ENCODE measurements around the gene PIP5K1C. TPM values are rescaled to one million over a fixed set of nuclear protein-coding genes. Genes with fewer than 3 reads are reported as not detected.
A peak's percentile ranks its signal among the peaks of the same experiment; 100 is the strongest.

Gene PIP5K1C
- total RNA-seq, 1 experiment from 2014 or later = 34.0 TPM

DNA sequence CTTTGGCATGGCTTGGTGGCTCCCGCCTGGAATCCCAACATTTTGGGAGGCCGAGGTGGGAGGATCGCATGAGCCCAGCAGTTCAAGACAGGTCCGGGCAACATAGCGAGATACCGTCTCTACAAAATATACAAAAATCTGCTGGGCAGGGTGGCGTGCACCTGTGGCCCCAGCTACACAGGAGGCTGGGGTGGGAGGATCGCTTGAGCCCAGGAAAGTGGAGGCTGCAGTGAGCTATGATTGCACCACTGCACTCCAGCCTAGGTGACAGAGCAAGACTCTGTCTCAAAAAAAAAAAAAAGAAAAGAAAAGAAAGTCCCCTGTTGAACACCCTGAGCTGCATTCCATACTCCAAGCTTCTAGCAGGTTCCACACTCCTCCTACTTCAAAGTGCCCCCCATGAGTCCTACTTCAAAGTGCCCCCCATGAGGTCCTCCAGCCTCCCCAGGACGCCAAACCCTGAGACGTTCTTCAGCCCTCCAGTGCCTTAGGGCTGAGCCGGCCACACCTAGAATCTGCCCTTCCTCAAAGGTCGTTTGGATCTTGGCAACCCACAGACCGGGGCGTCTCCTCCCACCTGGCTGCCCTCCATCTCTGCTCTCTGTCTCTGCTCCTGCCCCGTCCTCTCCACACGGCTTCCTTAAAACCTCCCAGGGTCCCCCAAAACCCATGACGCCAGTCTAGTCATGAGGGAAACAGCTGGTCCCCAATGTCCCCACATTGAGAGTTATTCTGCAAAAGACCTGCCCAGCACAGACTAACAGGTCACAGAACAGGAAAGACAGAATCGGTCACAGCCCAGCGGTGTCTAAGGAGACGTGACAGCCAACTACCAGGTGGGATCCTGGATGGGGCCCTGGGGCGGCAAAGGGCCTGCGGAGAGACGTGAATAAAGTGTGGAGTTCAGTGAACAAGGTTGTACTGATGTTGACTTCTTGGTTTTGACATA is 12.7 kb upstream of the PIP5K1C start:
- no peaks in the 10 kb centered on the region for H3K36me3 Mint-ChIP-seq
- no peak for TF ChIP-seq RELA (CRISPR knock-in tag; IDR thresholded peaks at IDR 0.05; ENCODE audit: borderline replicate concordance)
- no peak for TF ChIP-seq IRF1 (CRISPR knock-in tag; IDR thresholded peaks at IDR 0.05)
- no peak for TF ChIP-seq EMX1 (CRISPR knock-in tag; IDR thresholded peaks at IDR 0.05)
- no peak for TF ChIP-seq TEAD1 (CRISPR knock-in tag; IDR thresholded peaks at IDR 0.05)
- TF ChIP-seq, protein P1, sequence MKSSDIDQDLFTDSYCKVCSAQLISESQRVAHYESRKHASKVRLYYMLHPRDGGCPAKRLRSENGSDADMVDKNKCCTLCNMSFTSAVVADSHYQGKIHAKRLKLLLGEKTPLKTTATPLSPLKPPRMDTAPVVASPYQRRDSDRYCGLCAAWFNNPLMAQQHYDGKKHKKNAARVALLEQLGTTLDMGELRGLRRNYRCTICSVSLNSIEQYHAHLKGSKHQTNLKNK (CRISPR knock-in tag; IDR thresholded peaks at IDR 0.05) = no peak
- TF ChIP-seq, protein P2, sequence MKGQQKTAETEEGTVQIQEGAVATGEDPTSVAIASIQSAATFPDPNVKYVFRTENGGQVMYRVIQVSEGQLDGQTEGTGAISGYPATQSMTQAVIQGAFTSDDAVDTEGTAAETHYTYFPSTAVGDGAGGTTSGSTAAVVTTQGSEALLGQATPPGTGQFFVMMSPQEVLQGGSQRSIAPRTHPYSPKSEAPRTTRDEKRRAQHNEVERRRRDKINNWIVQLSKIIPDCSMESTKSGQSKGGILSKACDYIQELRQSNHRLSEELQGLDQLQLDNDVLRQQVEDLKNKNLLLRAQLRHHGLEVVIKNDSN (CRISPR knock-in tag; IDR thresholded peaks at IDR 0.05) = no peak
- TF ChIP-seq CBFB (CRISPR knock-in tag; IDR thresholded peaks at IDR 0.05; ENCODE audit: low read depth) = no peak
- TF ChIP-seq NR3C1 (CRISPR knock-in tag; conservative IDR thresholded peaks at IDR 0.05; ENCODE audit: low read depth) = no peak
- TF ChIP-seq NFYB (CRISPR knock-in tag; conservative IDR thresholded peaks at IDR 0.05; ENCODE audit: low read depth) = no peak
- CTCF ChIA-PET = interaction anchor here (0.7 to 1.3 kb wide), 2 partner anchors 59 to 213 kb away, joined by 3 read pairs; no protein-coding TSS in a partner anchor
- POLR2A ChIA-PET = no interaction called here
- no peaks in the 10 kb centered on the region for H3K9me3 Mint-ChIP-seq
- no peak for DNase-seq (ENCODE audit: low spot score)
- ATAC-seq = no peak
- H3K27ac Mint-ChIP-seq = no peak overlapping the region
- no peak overlapping the region for H3K4me3 Mint-ChIP-seq
- no peaks in the 10 kb centered on the region for H3K27me3 Mint-ChIP-seq (ENCODE audit: low read depth)
- H3K4me1 Mint-ChIP-seq = peaks cover 18% of the 10 kb centered on the region

GRCh38 chr19:3710265-3710812 is 10.1 kb upstream of the PIP5K1C start:
- ATAC-seq = peak; percentile 65
- Mint-ChIP-seq H3K27me3 (ENCODE audit: low read depth) (no peaks in the 10 kb centered on the region), H3K36me3 (no peaks in the 10 kb centered on the region), H3K27ac (peak overlapping the region; percentile 51; the same call in 1 of the 2 replicates), H3K4me3 (no peak overlapping the region), H3K9me3 (no peaks in the 10 kb centered on the region), H3K4me1 (peaks cover 18% of the 10 kb centered on the region)
- DNase-seq (ENCODE audit: low spot score) = peak; percentile 45
- ChIA-PET CTCF (interaction anchor here (0.5 to 5.7 kb wide), 14 partner anchors 9 to 277 kb away, joined by 3 to 65 read pairs (median 4); partner anchors contain the start of genes APBA3 and PIP5K1C), POLR2A (interaction anchor here (0.7 kb wide), 1 partner anchor 9 kb away, joined by 11 read pairs; no protein-coding TSS in a partner anchor)
- no peak for TF ChIP-seq CREB1 (CRISPR knock-in tag; IDR thresholded peaks at IDR 0.05)
- 0 out of 2 replicates have a peak, but pooled peaks have one; percentile 56 for TF ChIP-seq SP1 (CRISPR knock-in tag; conservative IDR thresholded peaks at IDR 0.05)
- TF ChIP-seq ZNF121 (CRISPR knock-in tag; IDR thresholded peaks at IDR 0.05) = 0 out of 2 replicates have a peak, but pooled peaks have one; percentile 5
- TF ChIP-seq, protein P3, sequence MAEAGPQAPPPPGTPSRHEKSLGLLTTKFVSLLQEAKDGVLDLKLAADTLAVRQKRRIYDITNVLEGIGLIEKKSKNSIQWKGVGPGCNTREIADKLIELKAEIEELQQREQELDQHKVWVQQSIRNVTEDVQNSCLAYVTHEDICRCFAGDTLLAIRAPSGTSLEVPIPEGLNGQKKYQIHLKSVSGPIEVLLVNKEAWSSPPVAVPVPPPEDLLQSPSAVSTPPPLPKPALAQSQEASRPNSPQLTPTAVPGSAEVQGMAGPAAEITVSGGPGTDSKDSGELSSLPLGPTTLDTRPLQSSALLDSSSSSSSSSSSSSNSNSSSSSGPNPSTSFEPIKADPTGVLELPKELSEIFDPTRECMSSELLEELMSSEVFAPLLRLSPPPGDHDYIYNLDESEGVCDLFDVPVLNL (CRISPR knock-in tag; IDR thresholded peaks at IDR 0.05; ENCODE audit: borderline replicate concordance, low read depth) = no peak
- TF ChIP-seq, protein P4, sequence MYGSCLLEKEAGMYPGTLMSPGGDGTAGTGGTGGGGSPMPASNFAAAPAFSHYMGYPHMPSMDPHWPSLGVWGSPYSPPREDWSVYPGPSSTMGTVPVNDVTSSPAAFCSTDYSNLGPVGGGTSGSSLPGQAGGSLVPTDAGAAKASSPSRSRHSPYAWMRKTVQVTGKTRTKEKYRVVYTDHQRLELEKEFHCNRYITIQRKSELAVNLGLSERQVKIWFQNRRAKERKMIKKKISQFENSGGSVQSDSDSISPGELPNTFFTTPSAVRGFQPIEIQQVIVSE (CRISPR knock-in tag; IDR thresholded peaks at IDR 0.05; ENCODE audit: borderline replicate concordance) = no peak
- no peak for TF ChIP-seq NFATC4 (CRISPR knock-in tag; IDR thresholded peaks at IDR 0.05)
- TF ChIP-seq ZNF263 (CRISPR knock-in tag; IDR thresholded peaks at IDR 0.05; ENCODE audit: low read depth) = no peak
- TF ChIP-seq FOXP1 (CRISPR knock-in tag; IDR thresholded peaks at IDR 0.05; ENCODE audit: borderline replicate concordance) = 0 out of 2 replicates have a peak, but pooled peaks have one; percentile 36
- TF ChIP-seq CBFB (CRISPR knock-in tag; IDR thresholded peaks at IDR 0.05; ENCODE audit: low read depth) = no peak
